Spleen (tissue), 7 donors: ENCODE results near the gene KMT2A.

Experiments
- CTCF ChIP-seq, 11 experiments: fragments of 200-600 bp in 7 of 11; fragments of 450-650 bp in 4 of 11; sonication (generic) in 4 of 11; IDR thresholded peaks in 8 of 11; conservative IDR thresholded peaks in 3 of 11; 1 replicate in 7 of 11; 2 replicates in 4 of 11; pipeline versions ENCODE4 v1.4.0 to v1.8.0; 2016 to 2021; ENCODE audit warnings: antibody characterized with exemption in 11 of 11, inconsistent platforms in 4 of 11, mild to moderate bottlenecking in 1 of 11
- POLR2A ChIP-seq, 3 donors: fragments of 450-650 bp; IDR thresholded peaks; one replicate each; pipeline ENCODE4 v1.5.1; 2017; ENCODE audit warnings: antibody characterized with exemption in 3 of 3, mild to moderate bottlenecking in 1 of 3
- donor health status: DM: no; HTN: no; CAD: no; lungs with moderate emphysema.
- donor health status: DM: no; HTN: no; CAD: no.
- donor health status: DM: no; HTN: no; CAD: no.

GRCh38 chr11:118442301-118442700 lies 6.0 kb downstream of the KMT2A start:
- TF ChIP-seq POLR2A (IDR thresholded peaks at IDR 0.05) (no peak), CTCF (IDR thresholded peaks at IDR 0.05 in 8 of 11, conservative IDR thresholded peaks at IDR 0.05 in 3 of 11) (no peak)
